ELF-1 (cell line): Measurements from ENCODE around the gene MPV17.

ENCODE experiments used
- DNase-seq: peaks from one replicate; pipeline ENCODE4 v3.0.0-alpha.2; 2016; ENCODE audit warnings: low read depth, low spot score

Gene MPV17

DNA sequence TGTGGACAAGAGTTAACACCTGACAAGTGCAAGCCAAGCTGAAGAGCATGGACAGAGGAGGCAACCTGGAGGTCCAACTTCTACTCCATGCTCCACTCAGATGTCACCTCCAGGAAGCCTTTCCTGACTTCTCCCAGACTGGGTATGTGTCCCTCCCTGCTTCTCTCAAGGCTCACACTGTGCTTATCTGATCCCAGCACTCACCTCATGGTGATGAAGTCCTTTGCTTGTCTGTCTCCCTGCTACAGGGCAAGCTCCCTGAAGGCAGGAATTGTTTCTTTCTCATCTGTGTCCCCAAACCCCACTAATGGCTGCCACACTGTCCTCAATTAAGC is 57.4 kb downstream of the MPV17 start:
- DNase-seq = no peak

GRCh38 chr2:27264753-27265535 is 58.0 kb downstream of the MPV17 start:
- peak; percentile 88 for DNase-seq

- no peak for DNase-seq
Measured at GRCh38 chr2:27264253-27264752, 58.6 kb downstream of the MPV17 start.

DNA sequence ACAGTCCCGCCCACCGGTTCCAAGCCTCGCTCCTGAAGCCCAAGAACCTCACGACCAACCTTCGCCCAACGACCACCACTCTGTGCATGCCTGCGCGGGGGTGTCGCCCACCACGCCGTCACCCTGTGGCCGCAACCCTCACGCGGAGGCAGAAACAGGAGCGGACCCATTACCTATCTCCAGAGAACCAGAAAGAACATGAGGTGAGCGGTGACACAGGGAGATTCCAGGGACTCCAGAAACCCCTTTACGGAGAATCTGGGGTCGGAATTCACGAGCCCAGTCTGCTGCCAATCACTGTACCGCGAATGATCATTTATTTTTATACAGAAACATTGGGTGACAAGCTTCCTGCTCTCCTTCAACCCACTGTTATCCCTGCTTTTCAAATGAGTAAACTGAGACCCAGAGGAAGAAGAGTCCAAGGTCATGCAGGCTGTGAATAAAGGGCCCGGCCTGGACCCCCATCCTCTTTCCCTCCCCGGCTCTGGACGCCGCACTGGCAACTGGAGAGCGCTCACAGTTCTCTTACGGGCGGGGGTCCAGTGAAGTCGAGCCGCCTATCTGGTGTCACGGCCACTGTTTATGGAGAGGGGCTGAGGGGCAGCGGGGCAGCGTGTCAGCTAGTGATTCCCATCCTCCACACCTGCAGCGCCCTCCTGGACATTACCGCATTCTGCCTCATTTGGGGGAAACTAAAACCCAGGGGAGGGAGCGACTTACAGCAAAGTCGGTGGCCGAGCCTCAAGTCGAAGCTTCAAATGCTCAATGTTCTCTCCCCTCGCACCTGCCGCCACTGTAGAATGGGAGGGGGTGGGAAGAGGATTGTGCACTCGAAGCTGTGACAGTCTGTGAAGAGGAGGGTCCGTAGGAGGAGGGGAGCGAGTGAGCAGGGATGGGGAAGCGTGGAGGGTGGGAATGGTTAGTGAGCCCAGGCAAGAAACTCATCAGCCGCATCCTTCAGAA is 59.3 kb downstream of the MPV17 start:
- DNase-seq = no peak

GRCh38 chr2:27262379-27263286 is 60.3 kb downstream of the MPV17 start, which contains the start of gene SLC30A3:
SLC30A3 (minus strand) TSS chr2:27263047; CDS start chr2:27262906, 141 bp downstream.
- no peak for DNase-seq

DNA sequence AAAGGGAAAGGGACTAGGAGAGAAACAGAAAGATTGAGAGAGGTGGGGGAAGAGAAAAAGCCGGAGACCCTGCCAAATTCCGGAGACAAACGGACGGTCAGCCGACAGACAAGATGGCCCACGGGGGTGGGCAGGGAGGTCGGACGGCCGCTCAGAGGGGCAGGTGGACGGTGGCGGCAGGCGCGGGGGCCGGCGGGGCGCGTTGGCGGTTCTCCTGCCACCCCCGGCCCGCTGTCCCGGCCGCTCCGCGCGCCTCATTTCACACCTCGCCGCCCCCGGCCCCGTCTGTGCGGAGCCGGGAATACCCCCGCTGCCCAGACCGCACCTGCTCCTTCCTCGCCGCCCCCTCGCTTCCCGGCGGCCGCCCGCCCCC is 61.0 kb downstream of the MPV17 start:
- DNase-seq = no peak

GRCh38 chr2:27261241-27261925 is 61.5 kb downstream of the MPV17 start:
- DNase-seq = no peak
